GM12878 (cell line): ENCODE data around the gene TASL. TPM values are rescaled to one million over a fixed set of nuclear protein-coding genes. Genes with fewer than 3 reads are reported as not detected.

Source experiments
- ATAC-seq: fragments of 200-7000 bp; cut with Tn5 transposase; 3 replicates; pipeline ENCODE4 v1.9.1; 2020; ENCODE audit warnings: mild to moderate bottlenecking, moderate library complexity
- BruUV-seq: library from RNA; stranded (reverse); fragments of 400-500 nt; replicated peaks from 2 replicates; lab custom pipeline; 2021; lab: Mats Ljungman, UMichigan
- CTCF ChIA-PET: fragments of 300-600 bp; sonication (Branson Sonifier 250); formaldehyde crosslinking; extraction: SDS; loops from one replicate; lab custom pipeline; 2021; ENCODE audit warnings: inconsistent platforms; lab: Yijun Ruan, JAX
- POLR2A ChIA-PET: fragments of 350-600 bp; formaldehyde crosslinking; extraction: SDS; loops from one replicate; lab custom pipeline; 2021; ENCODE audit warnings: inconsistent platforms; lab: Charles Lee
- RAD21 ChIA-PET: fragments of 300-600 bp; sonication (Branson Sonifier 250); formaldehyde crosslinking; loops from one replicate; lab custom pipeline; 2023; ENCODE audit warnings: antibody characterized with exemption; ENCODE audit not compliant: unreplicated experiment; lab: Charles Lee
- SMC1A ChIA-PET: fragments of 300-600 bp; sonication (Branson Sonifier 250); formaldehyde crosslinking; loops from one replicate; lab custom pipeline; 2023; ENCODE audit not compliant: unreplicated experiment, uncharacterized antibody; lab: Charles Lee
- DNase-seq: peaks from one replicate; pipeline ENCODE4 v3.0.0-alpha.2; 2011; ENCODE audit warnings: low read depth, low spot score
- FAIRE-seq: peaks from 3 replicates; lab custom pipeline; 2011; peaks lifted over from hg19 to GRCh38; lab: Jason Lieb, UNC
- H2AFZ ChIP-seq: 2 replicates; pipeline ENCODE4 v1.6.0; 2011; ENCODE audit warnings: low read depth, low read length, control low read depth; ENCODE audit not compliant: control insufficient read depth
- H3K27ac ChIP-seq: 2 replicates; pipeline ENCODE4 v1.5.1; 2011; ENCODE audit warnings: control low read depth; ENCODE audit not compliant: control insufficient read depth, insufficient read depth
- H3K27me3 ChIP-seq, 2 experiments: replicated peaks in 1 of 2; 2 replicates each; pipeline versions ENCODE4 v1.6.0 to v1.6.1; 2011; ENCODE audit warnings: low read length in 1 of 2; ENCODE audit not compliant: control insufficient read depth in 2 of 2, insufficient read depth in 2 of 2
- H3K36me3 ChIP-seq, 2 experiments: 2 replicates each; pipeline ENCODE4 v1.5.1; 2011; ENCODE audit warnings: low read length in 1 of 2; ENCODE audit not compliant: control insufficient read depth in 2 of 2, insufficient read depth in 2 of 2
- H3K4me1 ChIP-seq: 2 replicates; pipeline ENCODE4 v1.6.1; 2011; ENCODE audit warnings: mild to moderate bottlenecking, low read length, moderate library complexity, mixed read lengths; ENCODE audit not compliant: control insufficient read depth, insufficient read depth
- H3K4me2 ChIP-seq: 2 replicates; pipeline ENCODE4 v1.6.0; 2011; ENCODE audit warnings: control low read depth; ENCODE audit not compliant: control insufficient read depth, insufficient read depth
- H3K4me3 ChIP-seq: fragments of 200-600 bp; sonication (generic); 2 replicates; pipeline ENCODE4 v1.5.1; 2016
- H3K79me2 ChIP-seq: 2 replicates; pipeline ENCODE4 v1.6.0; 2011; ENCODE audit warnings: low read length; ENCODE audit not compliant: control insufficient read depth, insufficient read depth
- H3K9ac ChIP-seq: 2 replicates; pipeline ENCODE4 v1.8.0; 2011; ENCODE audit warnings: low read length, control low read depth, mixed read lengths; ENCODE audit not compliant: control insufficient read depth, insufficient read depth
- H3K9me3 ChIP-seq: replicated peaks from 3 replicates; pipeline ENCODE4 v1.5.1; 2011; ENCODE audit warnings: mild to moderate bottlenecking, low read length; ENCODE audit not compliant: control insufficient read depth, insufficient read depth
- H4K20me1 ChIP-seq: 2 replicates; pipeline ENCODE4 v1.6.0; 2011; ENCODE audit not compliant: control insufficient read depth, insufficient read depth
- EED ChIP-seq: sonication (generic); IDR thresholded peaks from 2 replicates; pipeline ENCODE4 v1.6.1; 2016; ENCODE audit warnings: antibody characterized with exemption, low read depth
- ETV6 ChIP-seq, 2 experiments: fragments of 450-650 bp in 1 of 2; IDR thresholded peaks in 1 of 2; conservative IDR thresholded peaks in 1 of 2; 2 replicates each; pipeline ENCODE4 v1.6.1; 2014; ENCODE audit warnings: antibody characterized with exemption in 1 of 2, borderline replicate concordance in 1 of 2, low read depth in 1 of 2, mild to moderate bottlenecking in 1 of 2, moderate library complexity in 1 of 2
- IRF3 ChIP-seq: fragments of 450-650 bp; IDR thresholded peaks from 2 replicates; pipeline ENCODE4 v1.6.1; 2014; ENCODE audit warnings: mild to moderate bottlenecking
- MTA3 ChIP-seq: IDR thresholded peaks from 2 replicates; pipeline ENCODE4 v1.6.1; 2012; ENCODE audit warnings: low read length, inconsistent platforms, borderline replicate concordance
- MYB ChIP-seq: fragments of 150-350 bp; IDR thresholded peaks from 2 replicates; pipeline ENCODE4 v1.6.1; 2014; ENCODE audit warnings: mild to moderate bottlenecking, low read depth, low read length, borderline replicate concordance
- NRF1 ChIP-seq: conservative IDR thresholded peaks from 2 replicates; pipeline ENCODE4 v1.6.1; 2011; ENCODE audit warnings: mild to moderate bottlenecking, low read depth, low read length, improper control_type of control experiment
- RAD21 ChIP-seq: IDR thresholded peaks from 2 replicates; pipeline ENCODE4 v1.6.1; 2011; ENCODE audit warnings: mild to moderate bottlenecking, low read depth, low read length, moderate library complexity; ENCODE audit not compliant: insufficient read depth
- RCOR1 ChIP-seq: conservative IDR thresholded peaks from 2 replicates; pipeline ENCODE4 v1.6.1; 2012; ENCODE audit warnings: low read depth, low read length, improper control_type of control experiment
- SRF ChIP-seq, 2 experiments: IDR thresholded peaks; 2 replicates each; pipeline ENCODE4 v1.6.1; 2011; ENCODE audit warnings: low read depth in 2 of 2, low read length in 2 of 2, mild to moderate bottlenecking in 1 of 2, moderate library complexity in 1 of 2
- STAT1 ChIP-seq: fragments of 450-650 bp; conservative IDR thresholded peaks from 2 replicates; pipeline ENCODE4 v1.6.1; 2014; ENCODE audit warnings: antibody characterized with exemption, mild to moderate bottlenecking
- WGBS: methylation state at CpG from one replicate; pipeline ENCODE4 v1.1.6; 2016; ENCODE audit warnings: low lambda C conversion rate; ENCODE audit not compliant: insufficient replicate concordance, insufficient coverage; ENCODE audit errors: missing lambda C conversion rate; 5-methylcytosine and 5-hydroxymethylcytosine counted together
- in situ Hi-C: fragments of 300-500 bp; cut with MboI; formaldehyde crosslinking; loops from 9 replicates; pipeline ENCODE4 v1.14.3; 2018; ENCODE audit warnings: mixed read lengths
- intact Hi-C: fragments of 100-400 bp; cut with micrococcal nuclease; formaldehyde crosslinking; loops from one replicate; pipeline ENCODE4 v1.14.2; 2022; ENCODE audit not compliant: unreplicated experiment
- polyA plus RNA-seq, 11 experiments: library from polyadenylated mRNA; depleted of rRNA in 4 of 11; unstranded in 6 of 11; stranded (reverse) in 5 of 11; fragments of >200 nt; fragmentation: Nextera tagmentation in 4 of 11; fragmentation: Illumina TruSeq in 1 of 11; extraction: Ambion mirVana in 4 of 11; extraction: Trizol in 1 of 11; gene quantifications; 1 replicate in 1 of 11; 2 replicates in 10 of 11; pipeline versions ENCODE4 v1.2.1 to v1.2.3, GENCODE V29; 2011 to 2016; ENCODE audit warnings: inconsistent platforms in 2 of 11, missing spikeins in 2 of 11, low read depth in 1 of 11
- total RNA-seq, 4 experiments: library from RNA; depleted of rRNA in 3 of 4; stranded (reverse); fragments of >200 nt in 3 of 4; fragmentation: Illumina TruSeq in 1 of 4; extraction: Trizol in 1 of 4; gene quantifications; 2 replicates each; pipeline versions ENCODE4 v1.2.1 to v1.2.3, GENCODE V29; 2013 to 2021
- TF ChIP-seq, protein P1 (sequence below): fragments of 450-650 bp; formaldehyde crosslinking; IDR thresholded peaks from 2 replicates; pipeline ENCODE4 v1.5.0; 2022; ENCODE audit warnings: mild to moderate bottlenecking, missing genetic modification characterization

Gene TASL
- total and polyA plus RNA-seq, 10 of the 15 experiments (the other 5 are each of a cell fraction or from before 2014, with no cell fraction given) = 12.4 to 107 (median 18.3) TPM

- ChIA-PET CTCF (interaction anchor here (0.6 to 1.4 kb wide), 5 partner anchors 11 to 69 kb away, joined by 3 to 6 read pairs (median 4); no protein-coding TSS in a partner anchor), RAD21 (no interaction called here), POLR2A (no interaction called here), SMC1A (interaction anchor here (1.0 kb wide), 1 partner anchor 11 kb away, joined by 3 read pairs; no protein-coding TSS in a partner anchor)
- no peak overlapping the region for H3K4me2 ChIP-seq
- FAIRE-seq = no peak
- H4K20me1 ChIP-seq = no peaks in the 10 kb centered on the region
- no peaks in the 10 kb centered on the region for H3K36me3 ChIP-seq
- H2AFZ ChIP-seq = no peak overlapping the region
- H3K4me3 ChIP-seq = no peak overlapping the region
- peaks cover 2% of the 10 kb centered on the region; the same call in 1 of the 3 replicates for H3K9me3 ChIP-seq
- no peak for TF ChIP-seq IRF3
- no peak for TF ChIP-seq ETV6 (conservative IDR thresholded peaks at IDR 0.05 in 1 of 2, IDR thresholded peaks at IDR 0.05 in 1 of 2; ENCODE audit: borderline replicate concordance in 1 of 2, low read depth in 1 of 2)
- no peak for TF ChIP-seq SRF (IDR thresholded peaks at IDR 0.05; ENCODE audit: low read depth in 2 of 2, low read length in 2 of 2)
- no peaks in the 10 kb centered on the region for H3K79me2 ChIP-seq
- in situ Hi-C loops (no loop called here), intact Hi-C loops (no loop called here)
- H3K9ac ChIP-seq = no peak overlapping the region
- H3K27ac ChIP-seq = no peak overlapping the region
- DNase-seq = no peak
- no peaks in the 10 kb centered on the region for H3K4me1 ChIP-seq
- BruUV-seq = no TSS peak
- 57% methylated on average over 4 of the region's 4 CpGs for WGBS
- H3K27me3 ChIP-seq = no peaks in the 10 kb centered on the region
- ATAC-seq = no peak
Observed at GRCh38 chrX:30525732-30526131, 51.8 kb downstream of the TASL start.

DNA sequence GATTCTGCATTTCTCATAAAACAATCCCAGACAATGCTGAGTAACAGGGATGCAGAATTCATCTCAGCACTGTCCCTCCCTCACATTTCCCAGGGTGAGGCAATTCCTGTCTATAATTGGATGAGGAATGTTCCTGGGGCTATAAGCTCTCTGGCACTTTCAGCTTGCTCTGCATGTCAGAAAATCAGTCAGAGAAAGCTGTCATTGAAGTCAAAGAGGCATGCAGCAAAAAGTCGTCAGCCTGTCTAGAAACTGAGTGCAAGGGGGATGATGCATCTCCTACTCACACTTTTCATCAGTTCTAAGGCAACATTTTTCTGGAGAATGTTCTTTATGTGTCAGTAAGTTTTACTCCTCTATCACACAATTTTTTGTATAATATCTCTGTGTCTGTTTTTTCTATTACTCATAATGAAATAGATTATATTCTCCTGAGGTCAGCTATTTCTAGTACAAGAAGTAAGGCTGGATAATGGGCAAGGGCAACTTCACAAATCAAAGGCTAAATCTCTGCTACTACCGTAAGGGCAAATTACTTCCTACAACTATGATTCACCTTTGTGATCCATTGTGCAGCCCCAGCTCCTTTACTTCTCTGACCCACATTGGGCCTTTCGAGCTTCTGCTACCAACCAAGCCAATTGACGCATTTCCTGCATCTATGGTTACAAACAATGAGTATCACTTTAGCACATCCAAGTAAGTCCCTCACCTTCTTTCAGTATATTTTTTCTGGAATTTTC, 56.0 kb downstream of the TASL start:
- Histone ChIP-seq H3K36me3 (no peaks in the 10 kb centered on the region), H3K79me2 (no peaks in the 10 kb centered on the region), H2AFZ (no peak overlapping the region), H3K9me3 (no peaks in the 10 kb centered on the region), H3K4me2 (no peak overlapping the region), H3K27me3 (no peaks in the 10 kb centered on the region), H3K4me1 (no peaks in the 10 kb centered on the region), H3K4me3 (no peak overlapping the region), H3K9ac (no peak overlapping the region), H4K20me1 (no peaks in the 10 kb centered on the region), H3K27ac (no peak overlapping the region)
- intact Hi-C loops = no loop called here
- no peak for ATAC-seq
- ChIA-PET CTCF (interaction anchor here (0.8 to 0.9 kb wide), 2 partner anchors 8 to 19 kb away, joined by 3 read pairs; no protein-coding TSS in a partner anchor), RAD21 (no interaction called here), SMC1A (interaction anchor here (0.9 to 1.0 kb wide), 3 partner anchors 16 to 37 kb away, joined by 3 read pairs; no protein-coding TSS in a partner anchor), POLR2A (interaction anchor here (1.0 kb wide), 1 partner anchor 9 kb away, joined by 4 read pairs; no protein-coding TSS in a partner anchor)
- in situ Hi-C loops = no loop called here
- BruUV-seq = no TSS peak
- FAIRE-seq = no peak
- DNase-seq = no peak
- WGBS = 39% methylated on average over 4 of the region's 4 CpGs
- TF ChIP-seq MTA3 (no peak), STAT1 (no peak), EED (no peak), RCOR1 (no peak), NRF1 (no peak), MYB (no peak), RAD21 (no peak)
- TF ChIP-seq, protein P1, sequence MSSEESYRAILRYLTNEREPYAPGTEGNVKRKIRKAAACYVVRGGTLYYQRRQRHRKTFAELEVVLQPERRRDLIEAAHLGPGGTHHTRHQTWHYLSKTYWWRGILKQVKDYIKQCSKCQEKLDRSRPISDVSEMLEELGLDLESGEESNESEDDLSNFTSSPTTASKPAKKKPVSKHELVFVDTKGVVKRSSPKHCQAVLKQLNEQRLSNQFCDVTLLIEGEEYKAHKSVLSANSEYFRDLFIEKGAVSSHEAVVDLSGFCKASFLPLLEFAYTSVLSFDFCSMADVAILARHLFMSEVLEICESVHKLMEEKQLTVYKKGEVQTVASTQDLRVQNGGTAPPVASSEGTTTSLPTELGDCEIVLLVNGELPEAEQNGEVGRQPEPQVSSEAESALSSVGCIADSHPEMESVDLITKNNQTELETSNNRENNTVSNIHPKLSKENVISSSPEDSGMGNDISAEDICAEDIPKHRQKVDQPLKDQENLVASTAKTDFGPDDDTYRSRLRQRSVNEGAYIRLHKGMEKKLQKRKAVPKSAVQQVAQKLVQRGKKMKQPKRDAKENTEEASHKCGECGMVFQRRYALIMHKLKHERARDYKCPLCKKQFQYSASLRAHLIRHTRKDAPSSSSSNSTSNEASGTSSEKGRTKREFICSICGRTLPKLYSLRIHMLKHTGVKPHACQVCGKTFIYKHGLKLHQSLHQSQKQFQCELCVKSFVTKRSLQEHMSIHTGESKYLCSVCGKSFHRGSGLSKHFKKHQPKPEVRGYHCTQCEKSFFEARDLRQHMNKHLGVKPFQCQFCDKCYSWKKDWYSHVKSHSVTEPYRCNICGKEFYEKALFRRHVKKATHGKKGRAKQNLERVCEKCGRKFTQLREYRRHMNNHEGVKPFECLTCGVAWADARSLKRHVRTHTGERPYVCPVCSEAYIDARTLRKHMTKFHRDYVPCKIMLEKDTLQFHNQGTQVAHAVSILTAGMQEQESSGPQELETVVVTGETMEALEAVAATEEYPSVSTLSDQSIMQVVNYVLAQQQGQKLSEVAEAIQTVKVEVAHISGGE (CRISPR knock-in tag) = no peak
